ENCODE results near the gene SPTAN1. TPM values are rescaled to one million over a fixed set of nuclear protein-coding genes. Genes with fewer than 3 reads are reported as not detected.
A peak's percentile ranks its signal among the peaks of the same experiment; 100 is the strongest.

Gene SPTAN1
- polyA plus RNA-seq, 2 of the 4 experiments (the other 2 are of a cell fraction), result 104 to 122 TPM

GRCh38 chr9:128550226-128550625 lies 2.2 kb upstream of the SPTAN1 start:
- no peaks in the 10 kb centered on the region for H3K9me3 ChIP-seq
- no peak overlapping the region for H3K4me3 ChIP-seq
- TF ChIP-seq HOXB5 (CRISPR knock-in tag; IDR thresholded peaks at IDR 0.05) (no peak), RAD21 (conservative IDR thresholded peaks at IDR 0.05 in 1 of 2, IDR thresholded peaks at IDR 0.05 in 1 of 2) (no peak), CBX8 (IDR thresholded peaks at IDR 0.05) (no peak), ESRRA (IDR thresholded peaks at IDR 0.05; ENCODE audit: borderline replicate concordance, low read length) (no peak), HEYL (CRISPR knock-in tag; IDR thresholded peaks at IDR 0.05) (no peak), FOXS1 (CRISPR knock-in tag; IDR thresholded peaks at IDR 0.05) (no peak), EHMT2 (IDR thresholded peaks at IDR 0.05; ENCODE audit: low read depth) (no peak), MYC (IDR thresholded peaks at IDR 0.05; ENCODE audit: borderline replicate concordance, low read length) (no peak)
- ChIA-PET CTCF (interaction anchor here (0.9 to 2.1 kb wide), 6 partner anchors 9 to 153 kb away, joined by 3 to 8 read pairs (median 4); partner anchors contain the start of gene GLE1), POLR2A (interaction anchor here (0.6 to 1.2 kb wide), 2 partner anchors 45 to 85 kb away, joined by 3 to 4 read pairs; no protein-coding TSS in a partner anchor)
- H3K27ac ChIP-seq, result peak overlapping the region in 1 of 2 experiments; percentile 95; a peak in 1 of 6 replicates
- H3K4me1 ChIP-seq, result peaks cover 29% of the 10 kb centered on the region
- 87% methylated on average over 2 of the region's 2 CpGs for WGBS (ENCODE audit: missing lambda C conversion rate)
- no peak for ATAC-seq
- no peak overlapping the region for H3K4me2 ChIP-seq
- no peak for FAIRE-seq
- DNase-seq (ENCODE audit: low read depth in 1 of 2, low spot score in 1 of 2), result no peak

GRCh38 chr9:128550770-128551656 lies 1.4 kb upstream of the SPTAN1 start:
- ATAC-seq, result no peak
- peak overlapping the region; percentile 91 for H3K4me2 ChIP-seq
- peak overlapping the region; percentile 79 to 95 for H3K27ac ChIP-seq
- no peak for DNase-seq (ENCODE audit: low read depth in 1 of 2, low spot score in 1 of 2)
- H3K9me3 ChIP-seq, result no peaks in the 10 kb centered on the region
- CTCF ChIA-PET, result interaction anchor here (1.0 to 2.1 kb wide), 7 partner anchors 10 to 152 kb away, joined by 3 to 8 read pairs (median 3); partner anchors contain the start of gene GLE1
- WGBS (ENCODE audit: missing lambda C conversion rate), result 86% methylated on average over 11 of the region's 11 CpGs
- POLR2A ChIA-PET, result interaction anchor here (0.5 to 1.9 kb wide), 8 partner anchors 8 to 71 kb away, joined by 3 to 8 read pairs (median 4); partner anchors contain the start of gene GLE1
- no peak for FAIRE-seq
- TF ChIP-seq EP300 (IDR thresholded peaks at IDR 0.05) (no peak), POLR2A (IDR thresholded peaks at IDR 0.05; ENCODE audit: low read length) (no peak), RFX5 (IDR thresholded peaks at IDR 0.05) (no peak), HOXB13 (CRISPR knock-in tag; IDR thresholded peaks at IDR 0.05; ENCODE audit: low read depth) (no peak), CBX2 (IDR thresholded peaks at IDR 0.05; ENCODE audit: borderline replicate concordance, low read depth) (no peak), TFCP2L1 (CRISPR knock-in tag; IDR thresholded peaks at IDR 0.05) (no peak), CBX8 (IDR thresholded peaks at IDR 0.05) (no peak), RNF2 (IDR thresholded peaks at IDR 0.05; ENCODE audit: borderline replicate concordance, low read depth) (no peak), PBX3 (IDR thresholded peaks at IDR 0.05) (no peak), REST (IDR thresholded peaks at IDR 0.05) (no peak), CHD2 (IDR thresholded peaks at IDR 0.05; ENCODE audit: low read length, partially characterized antibody) (no peak)
- H3K4me1 ChIP-seq, result peaks cover 36% of the 10 kb centered on the region
- H3K4me3 ChIP-seq, result peak overlapping the region; percentile 75

All from A549 (cell line).